Hair follicle dermal papilla cell (primary cell): Measurements from ENCODE around the gene INPP5B. TPM values are rescaled to one million over a fixed set of nuclear protein-coding genes. Genes with fewer than 3 reads are reported as not detected.

Source experiments
- small RNA-seq: library from RNA; depleted of rRNA; stranded (forward); fragments of <200 nt; gene quantifications from one replicate; pipeline ENCODE3, GENCODE V24; 2012
- total RNA-seq: library from RNA; depleted of rRNA; stranded (reverse); fragments of >200 nt; gene quantifications from 2 replicates; pipeline ENCODE4 v1.2.3, GENCODE V29; 2012

The INPP5B gene
- 41.0 and 53.7 TPM in 2 replicates for total RNA-seq

DNA sequence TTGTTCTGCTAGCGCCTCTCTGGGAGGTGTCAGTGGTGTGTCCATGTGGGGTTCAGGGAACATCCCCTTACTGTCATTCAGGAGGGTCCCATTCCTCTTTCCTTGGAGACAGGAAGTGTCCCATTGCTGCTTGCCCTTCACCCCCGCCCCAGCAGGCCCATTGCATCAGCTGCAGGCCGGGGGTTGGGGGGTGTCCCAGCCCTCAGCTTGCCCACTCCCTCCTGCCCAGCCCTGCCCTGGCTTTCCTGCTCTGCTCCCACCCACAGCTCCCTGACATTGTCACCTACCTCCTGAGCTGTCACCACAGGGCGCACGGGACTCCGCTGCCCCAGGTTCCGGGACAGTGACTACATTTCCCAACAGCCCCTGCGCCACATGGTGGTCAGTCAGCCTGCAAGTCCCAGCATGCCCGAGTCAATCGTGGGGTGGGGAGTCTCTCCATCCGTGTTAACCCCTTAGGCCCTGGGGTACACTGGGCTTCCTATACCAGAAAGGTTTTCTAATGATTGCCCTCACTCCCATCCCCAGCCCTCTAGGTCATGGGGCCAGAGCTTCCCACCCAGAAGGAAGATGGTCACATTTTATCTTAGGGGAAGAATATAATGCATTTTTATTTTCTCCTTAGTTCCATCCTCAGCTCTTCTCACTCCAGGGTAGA is at the start of gene INPP5B:
Gene INPP5B (minus strand): TSS at position 351 of the 658 bp plus-strand sequence. CDS start 745 bp downstream, outside the sequence.

GRCh38 chr1:37859507-37860345 is 87.1 kb downstream of the INPP5B start, which contains the start of gene MTF1:
Gene MTF1 (minus strand): TSS chr1:37859592. CDS start chr1:37857658, 1,934 bp downstream.

Small RNAs within 50 kb of the gene (small RNA-seq; reads per million reads assigned to genes)
- not detected for gene RF00017
- not detected for gene RF00092
- gene RNU6-510P, result not detected
- gene RNU6-584P, result not detected

Other genes starting within 250 kb of the INPP5B start
- not detected in 2 replicates for gene EPHA10, start 181.9 kb downstream of the INPP5B start, total RNA-seq
- 1.6 and 1.8 TPM in 2 replicates for gene MANEAL, start 153.2 kb downstream of the INPP5B start, total RNA-seq
- gene C1orf122, start 139.3 kb downstream of the INPP5B start, total RNA-seq, result 17.0 and 18.0 TPM in 2 replicates
- gene YRDC, start 138.8 kb downstream of the INPP5B start, total RNA-seq, result 12.6 and 16.6 TPM in 2 replicates
- 3.2 and 3.4 TPM in 2 replicates for gene MTF1, start 87.5 kb downstream of the INPP5B start, total RNA-seq
- gene SF3A3, start 43.0 kb upstream of the INPP5B start, total RNA-seq, result 58.2 and 58.4 TPM in 2 replicates
- 43.8 and 44.9 TPM in 2 replicates for gene FHL3, start 58.5 kb upstream of the INPP5B start, total RNA-seq
- gene UTP11, start 65.7 kb upstream of the INPP5B start, total RNA-seq, result 38.5 and 45.3 TPM in 2 replicates
- gene POU3F1, start 99.7 kb upstream of the INPP5B start, total RNA-seq, result not detected in 2 replicates